Esophagus squamous epithelium (tissue), 4 donors: ENCODE data around the gene POC1A.

Source experiments
- CTCF ChIP-seq, 6 experiments: fragments of 450-650 bp in 4 of 6; fragments of 200-600 bp in 2 of 6; sonication (generic) in 2 of 6; IDR thresholded peaks; one replicate each; pipeline ENCODE4 v1.5.1; 2016 to 2019; ENCODE audit warnings: antibody characterized with exemption in 6 of 6, mild to moderate bottlenecking in 4 of 6, moderate library complexity in 4 of 6
- POLR2A ChIP-seq, 4 donors: fragments of 450-650 bp; IDR thresholded peaks; one replicate each; pipeline ENCODE4 v1.6.1; 2017; ENCODE audit warnings: antibody characterized with exemption in 4 of 4, mild to moderate bottlenecking in 4 of 4, moderate library complexity in 3 of 4

DNA sequence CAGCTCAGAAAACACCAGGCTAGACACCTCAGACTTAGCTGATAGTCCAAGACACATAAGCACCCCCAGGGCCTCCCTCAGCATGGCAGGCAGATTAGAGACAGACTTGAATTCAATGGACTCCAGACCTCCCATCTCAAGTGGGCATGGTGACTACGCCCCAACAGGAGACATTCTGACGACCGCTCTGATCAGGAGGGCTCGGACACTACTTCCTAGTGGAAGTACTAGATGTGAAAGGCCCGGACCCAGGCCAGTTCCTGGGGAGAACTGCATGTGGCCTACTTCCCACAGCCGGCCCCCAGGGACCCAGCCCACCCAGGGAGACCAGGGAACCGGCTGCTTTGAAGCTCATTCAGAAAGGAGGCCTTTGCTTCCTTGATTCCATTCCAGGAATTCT is 16.9 kb downstream of the POC1A start:
- TF ChIP-seq POLR2A (IDR thresholded peaks at IDR 0.05) = no peak
- TF ChIP-seq CTCF (IDR thresholded peaks at IDR 0.05) = no peak
